GM18507 (cell line): ENCODE data around the gene DCPS.
"Not testable (repeated sequence)": the region's sequence is repeated elsewhere in the genome, so short reads cannot be mapped to it uniquely, and the experiment has no call there.

Experiments used
- DNase-seq: peaks from one replicate; pipeline ENCODE4 v3.0.0; 2011; ENCODE audit warnings: low read depth; ENCODE audit not compliant: insufficient read length; ENCODE audit errors: extremely low spot score
- FAIRE-seq: peaks from 2 replicates; lab custom pipeline; 2011; peaks lifted over from hg19 to GRCh38; lab: Jason Lieb, UNC

DCPS gene

DNA sequence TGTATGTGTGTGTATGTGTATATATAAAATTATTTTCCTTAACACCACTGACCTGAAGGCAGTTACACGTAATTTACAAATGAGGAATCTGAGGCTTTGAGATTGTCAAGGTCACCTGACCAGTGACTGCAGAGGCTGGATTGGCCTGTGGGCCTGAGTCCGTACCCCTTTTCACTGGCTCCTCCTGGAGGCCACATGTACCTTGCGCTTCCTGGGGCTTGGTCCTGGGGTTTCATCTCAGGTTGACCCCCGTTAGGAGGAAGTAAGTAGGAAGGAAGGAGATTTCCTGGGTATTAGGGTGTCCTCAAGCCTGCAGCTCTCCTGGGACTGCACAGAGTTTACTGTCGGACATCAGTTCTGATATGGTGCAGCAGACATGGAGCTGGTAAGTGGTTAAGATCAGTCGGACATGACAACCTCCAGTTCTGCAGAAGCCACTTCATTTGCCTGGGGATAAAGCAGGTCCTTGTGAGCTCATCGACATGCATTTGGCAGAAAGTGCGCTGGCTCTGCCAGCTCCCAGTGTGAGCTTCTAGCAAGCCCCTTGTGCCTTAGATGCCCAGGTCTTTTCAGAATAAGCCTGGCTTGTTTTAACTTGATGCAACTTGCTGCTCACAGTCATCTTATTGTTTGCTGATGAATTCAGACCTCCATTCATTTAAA is 88.2 kb downstream of the DCPS start:
- DNase-seq (no peak), FAIRE-seq (peak; percentile 70)

- FAIRE-seq (no peak), DNase-seq (no peak)
Observed at GRCh38 chr11:126392633-126393013, 88.8 kb downstream of the DCPS start.

GRCh38 chr11:126393143-126393542 is 89.3 kb downstream of the DCPS start:
- no peak for FAIRE-seq
- no peak for DNase-seq

GRCh38 chr11:126394036-126394435 is 90.2 kb downstream of the DCPS start:
- FAIRE-seq, result no peak
- DNase-seq, result no peak

DNA sequence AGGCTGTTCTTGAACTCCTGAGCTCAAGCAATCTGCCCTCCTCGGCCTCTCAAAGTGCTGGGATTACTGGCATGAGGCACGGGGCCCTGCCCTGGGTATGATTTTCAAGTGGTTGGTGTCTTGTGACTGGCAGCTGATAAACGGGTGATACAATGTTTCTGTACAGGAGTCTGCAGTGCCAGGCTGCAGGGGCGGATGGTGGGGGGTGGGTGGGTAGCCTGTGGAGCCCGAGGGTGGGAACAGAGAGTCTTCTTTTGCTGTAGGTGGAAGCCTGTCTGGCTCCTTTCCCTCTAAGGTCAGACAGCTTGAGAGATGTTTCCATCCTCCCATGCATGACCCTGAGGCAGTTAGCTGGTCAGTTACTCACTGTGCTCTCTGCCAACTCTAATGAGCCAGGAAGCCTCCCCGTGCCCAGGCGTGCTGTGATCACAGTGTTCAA is 90.8 kb downstream of the DCPS start:
- DNase-seq, FAIRE-seq: not testable (repeated sequence)
